Osteocyte (in vitro differentiated cells): ENCODE results near the gene PRUNE1. TPM values are rescaled to one million over a fixed set of nuclear protein-coding genes. Genes with fewer than 3 reads are reported as not detected.
A peak's percentile ranks its signal among the peaks of the same experiment; 100 is the strongest.

Experiments
- DNase-seq: peaks from one replicate; pipeline ENCODE4 v3.0.0; 2021; ENCODE audit warnings: mixed read lengths; ENCODE audit not compliant: unreplicated experiment; ENCODE audit errors: extremely low spot score
- H3K27ac Mint-ChIP-seq: one replicate; pipeline ENCODE4 v1.8.0; 2021; ENCODE audit warnings: mild to moderate bottlenecking, mixed read lengths; ENCODE audit not compliant: unreplicated experiment
- H3K27me3 Mint-ChIP-seq: one replicate; pipeline ENCODE4 v1.8.0; 2021; ENCODE audit warnings: mixed read lengths; ENCODE audit not compliant: unreplicated experiment
- H3K36me3 Mint-ChIP-seq: one replicate; pipeline ENCODE4 v1.8.0; 2021; ENCODE audit warnings: mixed read lengths; ENCODE audit not compliant: unreplicated experiment
- H3K4me1 Mint-ChIP-seq: one replicate; pipeline ENCODE4 v1.8.0; 2021; ENCODE audit warnings: mixed read lengths; ENCODE audit not compliant: unreplicated experiment
- H3K4me3 Mint-ChIP-seq: one replicate; pipeline ENCODE4 v1.8.0; 2021; ENCODE audit warnings: mild to moderate bottlenecking, moderate library complexity, mixed read lengths; ENCODE audit not compliant: unreplicated experiment
- H3K9me3 Mint-ChIP-seq: one replicate; pipeline ENCODE4 v1.8.0; 2021; ENCODE audit warnings: mixed read lengths; ENCODE audit not compliant: unreplicated experiment
- total RNA-seq: library from RNA; stranded (reverse); gene quantifications from 2 replicates; pipeline ENCODE4 v1.2.1, GENCODE V29; 2021
- TF ChIP-seq, protein P1 (sequence below): fragments of 200-600 bp; sonication (generic); IDR thresholded peaks from 2 replicates; pipeline ENCODE4 v1.5.0; 2021; ENCODE audit warnings: antibody characterized with exemption, mild to moderate bottlenecking, moderate library complexity

The PRUNE1 gene
- total RNA-seq, 1 donor from 2014 or later, result 18.2 TPM

DNA sequence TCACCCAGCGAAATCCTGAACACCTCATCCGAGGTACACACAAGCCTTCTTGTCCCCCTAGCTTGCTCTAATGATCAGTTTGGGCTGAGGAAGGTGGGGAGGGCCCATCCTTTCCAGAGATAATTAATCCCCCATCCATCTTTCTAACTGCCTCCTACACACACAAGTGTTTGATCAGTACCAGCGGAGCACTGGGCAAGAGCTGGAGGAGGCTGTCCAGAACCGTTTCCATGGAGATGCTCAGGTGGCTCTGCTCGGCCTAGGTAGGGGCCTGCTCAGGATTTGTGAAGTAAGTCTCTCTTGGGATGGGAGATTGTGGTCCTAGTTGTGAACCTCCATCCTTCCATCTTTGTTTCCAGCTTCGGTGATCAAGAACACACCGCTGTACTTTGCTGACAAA, 20.3 kb upstream of the PRUNE1 start:
- H3K27me3 Mint-ChIP-seq, result no peaks in the 10 kb centered on the region
- TF ChIP-seq, protein P1, sequence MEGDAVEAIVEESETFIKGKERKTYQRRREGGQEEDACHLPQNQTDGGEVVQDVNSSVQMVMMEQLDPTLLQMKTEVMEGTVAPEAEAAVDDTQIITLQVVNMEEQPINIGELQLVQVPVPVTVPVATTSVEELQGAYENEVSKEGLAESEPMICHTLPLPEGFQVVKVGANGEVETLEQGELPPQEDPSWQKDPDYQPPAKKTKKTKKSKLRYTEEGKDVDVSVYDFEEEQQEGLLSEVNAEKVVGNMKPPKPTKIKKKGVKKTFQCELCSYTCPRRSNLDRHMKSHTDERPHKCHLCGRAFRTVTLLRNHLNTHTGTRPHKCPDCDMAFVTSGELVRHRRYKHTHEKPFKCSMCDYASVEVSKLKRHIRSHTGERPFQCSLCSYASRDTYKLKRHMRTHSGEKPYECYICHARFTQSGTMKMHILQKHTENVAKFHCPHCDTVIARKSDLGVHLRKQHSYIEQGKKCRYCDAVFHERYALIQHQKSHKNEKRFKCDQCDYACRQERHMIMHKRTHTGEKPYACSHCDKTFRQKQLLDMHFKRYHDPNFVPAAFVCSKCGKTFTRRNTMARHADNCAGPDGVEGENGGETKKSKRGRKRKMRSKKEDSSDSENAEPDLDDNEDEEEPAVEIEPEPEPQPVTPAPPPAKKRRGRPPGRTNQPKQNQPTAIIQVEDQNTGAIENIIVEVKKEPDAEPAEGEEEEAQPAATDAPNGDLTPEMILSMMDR, result no peak
- no peak overlapping the region for H3K4me3 Mint-ChIP-seq
- H3K4me1 Mint-ChIP-seq, result no peaks in the 10 kb centered on the region
- H3K36me3 Mint-ChIP-seq, result no peaks in the 10 kb centered on the region
- H3K9me3 Mint-ChIP-seq, result no peaks in the 10 kb centered on the region
- no peak for DNase-seq
- H3K27ac Mint-ChIP-seq, result no peak overlapping the region

DNA sequence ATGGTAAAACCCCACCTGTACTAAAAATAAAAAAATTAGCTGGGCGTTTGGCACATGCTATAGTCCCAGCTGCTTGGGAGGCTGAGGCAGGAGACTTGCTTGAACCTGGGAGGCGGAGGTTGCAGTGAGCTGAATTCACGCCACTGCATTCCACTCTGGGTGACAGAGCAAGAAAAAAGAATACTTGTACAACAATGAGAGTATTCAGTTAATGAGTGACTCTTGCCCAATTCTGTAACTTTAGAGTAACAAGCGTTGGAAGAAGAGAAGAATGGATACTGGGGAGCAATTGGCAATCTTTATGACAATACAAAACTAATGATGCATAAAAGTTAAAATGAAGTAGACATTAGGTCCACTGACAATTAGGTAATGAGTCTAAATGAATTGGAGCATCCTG, 15.6 kb upstream of the PRUNE1 start:
- TF ChIP-seq, protein P1, result no peak
- Mint-ChIP-seq H3K9me3 (no peaks in the 10 kb centered on the region), H3K4me1 (peaks cover 2% of the 10 kb centered on the region), H3K27me3 (no peaks in the 10 kb centered on the region), H3K4me3 (no peak overlapping the region), H3K27ac (no peak overlapping the region), H3K36me3 (peaks cover 5% of the 10 kb centered on the region)
- no peak for DNase-seq

DNA sequence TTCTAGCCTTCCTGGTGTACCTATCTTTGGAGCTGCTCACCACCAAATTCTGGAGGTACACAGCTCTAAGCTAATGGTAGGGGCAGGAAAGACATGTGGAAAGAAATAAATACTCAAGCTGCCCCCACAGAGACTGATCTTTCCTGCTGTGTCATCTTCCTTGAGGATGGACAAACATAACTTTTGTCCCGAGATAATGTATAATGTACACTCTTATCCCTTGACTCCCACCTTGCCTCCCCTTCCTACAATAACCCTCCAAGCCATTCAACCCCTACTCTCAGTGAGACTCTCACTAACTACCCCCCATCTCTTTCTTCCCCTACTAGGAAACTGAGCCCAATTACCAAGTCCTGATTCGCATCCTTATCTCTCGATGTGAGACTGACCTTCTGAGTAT, 14.0 kb upstream of the PRUNE1 start:
- TF ChIP-seq, protein P1, result no peak
- H3K9me3 Mint-ChIP-seq, result no peaks in the 10 kb centered on the region
- peaks cover 9% of the 10 kb centered on the region for H3K36me3 Mint-ChIP-seq
- no peak for DNase-seq
- peaks cover 4% of the 10 kb centered on the region for H3K4me1 Mint-ChIP-seq
- no peak overlapping the region for H3K27ac Mint-ChIP-seq
- H3K4me3 Mint-ChIP-seq, result no peak overlapping the region
- no peaks in the 10 kb centered on the region for H3K27me3 Mint-ChIP-seq

DNA sequence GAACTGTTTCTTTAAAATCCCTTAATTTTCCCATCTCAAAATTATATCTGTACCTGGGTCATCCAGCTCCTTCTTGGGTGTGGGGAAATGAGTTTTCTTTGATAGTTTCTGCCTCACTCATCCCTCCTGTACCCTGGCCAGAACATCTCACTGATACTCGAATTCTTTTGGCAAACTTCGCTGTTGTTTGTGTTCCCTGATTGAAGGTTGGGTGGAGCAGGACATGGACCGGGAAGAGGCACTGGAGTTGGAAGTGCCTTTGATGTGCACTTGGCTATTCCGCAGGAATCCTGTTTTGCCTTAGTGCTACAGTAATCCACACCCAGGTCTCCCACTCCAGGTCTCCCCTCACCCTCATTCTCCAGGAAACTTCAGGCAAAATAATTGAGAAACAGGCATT, 12.8 kb upstream of the PRUNE1 start:
- H3K4me1 Mint-ChIP-seq, result peaks cover 4% of the 10 kb centered on the region
- no peaks in the 10 kb centered on the region for H3K9me3 Mint-ChIP-seq
- H3K36me3 Mint-ChIP-seq, result peaks cover 9% of the 10 kb centered on the region
- DNase-seq, result no peak
- TF ChIP-seq, protein P1, result no peak
- no peak overlapping the region for H3K4me3 Mint-ChIP-seq
- no peaks in the 10 kb centered on the region for H3K27me3 Mint-ChIP-seq
- no peak overlapping the region for H3K27ac Mint-ChIP-seq

DNA sequence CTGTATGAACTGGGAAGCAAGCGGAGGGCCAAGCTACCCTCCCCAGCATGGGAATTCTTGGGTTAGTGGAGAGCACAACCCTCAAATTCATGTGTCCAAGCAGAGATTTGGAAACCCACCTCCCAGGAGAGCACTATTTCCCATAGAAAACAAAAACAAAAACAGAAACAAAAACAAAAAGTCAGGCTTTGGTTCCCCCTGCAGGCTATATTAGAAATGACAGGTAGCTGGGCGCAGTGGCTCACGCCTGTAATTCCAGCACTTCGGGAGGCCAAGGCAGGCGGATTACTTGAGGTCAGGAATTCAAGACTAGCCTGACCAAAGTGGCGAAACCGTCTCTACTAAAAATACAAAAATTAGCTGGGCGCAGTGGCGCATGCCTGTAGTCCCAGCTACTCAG, 12.4 kb upstream of the PRUNE1 start:
- H3K27ac Mint-ChIP-seq, result no peak overlapping the region
- no peaks in the 10 kb centered on the region for H3K9me3 Mint-ChIP-seq
- peaks cover 4% of the 10 kb centered on the region for H3K4me1 Mint-ChIP-seq
- H3K36me3 Mint-ChIP-seq, result peaks cover 9% of the 10 kb centered on the region
- H3K4me3 Mint-ChIP-seq, result no peak overlapping the region
- TF ChIP-seq, protein P1, result peak; percentile 82
- DNase-seq, result no peak
- no peaks in the 10 kb centered on the region for H3K27me3 Mint-ChIP-seq
